SIG-M5 (cell line): ENCODE measurements around the gene GKN2.

Experiments
- DNase-seq: peaks from one replicate; lab custom pipeline; 2025; lab: John Stamatoyannopoulos, UW

Gene GKN2

GRCh38 chr2:68952887-68953521 is at the start of gene GKN2:
GKN2 (minus strand) TSS chr2:68952893; CDS start chr2:68952861, 32 bp downstream.
- DNase-seq, result no peak

GRCh38 chr2:69001879-69002278 is 49.2 kb upstream of the GKN2 start:
- DNase-seq, result no peak

GRCh38 chr2:68997401-68997800 is 44.7 kb upstream of the GKN2 start:
- DNase-seq, result no peak

GRCh38 chr2:68995916-68996315 is 43.2 kb upstream of the GKN2 start:
- DNase-seq, result no peak

- DNase-seq, result no peak
Measured at GRCh38 chr2:68994864-68995263, 42.2 kb upstream of the GKN2 start.

- no peak for DNase-seq
Measured at GRCh38 chr2:68993660-68994059, 41.0 kb upstream of the GKN2 start.

GRCh38 chr2:68992933-68993332 is 40.2 kb upstream of the GKN2 start:
- no peak for DNase-seq

- no peak for DNase-seq
Measured at GRCh38 chr2:68992341-68992740, 39.6 kb upstream of the GKN2 start.

- DNase-seq, result no peak
Measured at GRCh38 chr2:68989035-68989434, 36.3 kb upstream of the GKN2 start.

GRCh38 chr2:68987021-68987503 is 34.4 kb upstream of the GKN2 start:
- DNase-seq, result no peak

- DNase-seq, result no peak
Measured at GRCh38 chr2:68980956-68981355, 28.3 kb upstream of the GKN2 start.

- no peak for DNase-seq
Measured at GRCh38 chr2:68978098-68978497, 25.4 kb upstream of the GKN2 start.

- no peak for DNase-seq
Measured at GRCh38 chr2:68977453-68977852, 24.8 kb upstream of the GKN2 start.

GRCh38 chr2:68975844-68976243 is 23.2 kb upstream of the GKN2 start:
- no peak for DNase-seq

- DNase-seq, result no peak
Measured at GRCh38 chr2:68974946-68975665, 22.4 kb upstream of the GKN2 start.

GRCh38 chr2:68974251-68974650 is 21.6 kb upstream of the GKN2 start, which contains the start of gene GKN1:
GKN1 (plus strand) TSS chr2:68974636; CDS start chr2:68974678, 42 bp downstream.
- DNase-seq, result no peak

GRCh38 chr2:68971591-68972231 is 19.0 kb upstream of the GKN2 start:
- DNase-seq, result no peak

- DNase-seq, result no peak
Measured at GRCh38 chr2:68970566-68971265, 18.0 kb upstream of the GKN2 start.

GRCh38 chr2:68969736-68970490 is 17.2 kb upstream of the GKN2 start:
- no peak for DNase-seq

GRCh38 chr2:68968221-68968620 is 15.5 kb upstream of the GKN2 start:
- DNase-seq, result no peak

GRCh38 chr2:68964282-68964681 is 11.6 kb upstream of the GKN2 start:
- no peak for DNase-seq

- DNase-seq, result no peak
Measured at GRCh38 chr2:68961380-68961779, 8.7 kb upstream of the GKN2 start.
